CD4-positive, CD25-positive, alpha-beta regulatory T cell (primary cell): Measurements from ENCODE around the gene PCDHB8. TPM values are rescaled to one million over a fixed set of nuclear protein-coding genes. Genes with fewer than 3 reads are reported as not detected.
"Not testable (repeated sequence)": the region's sequence is repeated elsewhere in the genome, so short reads cannot be mapped to it uniquely, and the experiment has no call there.

Experiments
- ATAC-seq, 2 donors: fragments of 150-1000 bp; cut with Tn5 transposase; one replicate each; pipeline ENCODE4 v1.10.0; 2021; ENCODE audit warnings: low read depth in 2 of 2, moderate number of reproducible peaks in 2 of 2, moderate library complexity in 1 of 2
- DNase-seq, 3 donors: peaks; one replicate each; pipeline versions ENCODE4 v3.0.0 to v3.0.0-alpha.2; 2012 to 2022; ENCODE audit warnings: mixed read lengths in 1 of 3
- H3K27ac ChIP-seq: one replicate; pipeline ENCODE4 v1.7.0; 2013; ENCODE audit warnings: mild to moderate bottlenecking, low read length; ENCODE audit not compliant: insufficient read depth, poor library complexity, severe bottlenecking
- H3K27me3 ChIP-seq: one replicate; pipeline ENCODE4 v1.7.0; 2013; ENCODE audit warnings: low read length; ENCODE audit not compliant: control insufficient read depth, insufficient read depth
- H3K36me3 ChIP-seq: one replicate; pipeline ENCODE4 v1.7.0; 2013; ENCODE audit warnings: mild to moderate bottlenecking, low read length, moderate library complexity; ENCODE audit not compliant: control insufficient read depth, insufficient read depth
- H3K4me1 ChIP-seq: 2 replicates; pipeline ENCODE4 v1.7.0; 2013; ENCODE audit warnings: mild to moderate bottlenecking, low read length; ENCODE audit not compliant: insufficient read depth, control insufficient read depth, poor library complexity, severe bottlenecking
- H3K4me3 ChIP-seq: one replicate; pipeline ENCODE4 v1.7.0; 2013; ENCODE audit warnings: low read depth, mild to moderate bottlenecking, low read length, moderate library complexity
- H3K9me3 ChIP-seq, 2 experiments: 1 replicate in 1 of 2; 2 replicates in 1 of 2; pipeline ENCODE4 v1.7.0; 2013; ENCODE audit warnings: low read length in 2 of 2, mild to moderate bottlenecking in 1 of 2, moderate library complexity in 1 of 2; ENCODE audit not compliant: control insufficient read depth in 2 of 2
- H3K27ac Mint-ChIP-seq, 3 donors: one replicate each; pipeline ENCODE4 v1.8.0; 2020 to 2022; ENCODE audit warnings: mild to moderate bottlenecking in 3 of 3, mixed read lengths in 3 of 3, moderate library complexity in 2 of 3
- H3K27me3 Mint-ChIP-seq: one replicate; pipeline ENCODE4 v1.8.0; 2022; ENCODE audit warnings: mild to moderate bottlenecking, mixed read lengths
- H3K36me3 Mint-ChIP-seq: one replicate; pipeline ENCODE4 v1.8.0; 2020; ENCODE audit warnings: mixed read lengths
- H3K4me1 Mint-ChIP-seq, 4 donors: one replicate each; pipeline ENCODE4 v1.8.0; 2020 to 2022; ENCODE audit warnings: mixed read lengths in 4 of 4, mild to moderate bottlenecking in 1 of 4
- H3K4me3 Mint-ChIP-seq, 4 donors: one replicate each; pipeline ENCODE4 v1.8.0; 2020 to 2022; ENCODE audit warnings: mild to moderate bottlenecking in 4 of 4, mixed read lengths in 4 of 4, moderate library complexity in 3 of 4
- H3K9me3 Mint-ChIP-seq, 7 donors: one replicate each; pipeline ENCODE4 v1.8.0; 2020 to 2022; ENCODE audit warnings: mixed read lengths in 7 of 7, mild to moderate bottlenecking in 3 of 7, moderate library complexity in 2 of 7
- polyA plus RNA-seq, 4 donors: library from polyadenylated mRNA; unstranded; fragments of 300-500 nt; fragmentation: Illumina TruSeq; gene quantifications; one replicate each; pipeline ENCODE4 v1.2.3, GENCODE V29; 2021
- total RNA-seq: library from RNA; stranded (reverse); gene quantifications from one replicate; pipeline ENCODE4 v1.2.3, GENCODE V29; 2022

Gene PCDHB8
- total and polyA plus RNA-seq, 5 donors from 2014 or later = not detected

GRCh38 chr5:141223112-141223783 is 45.7 kb downstream of the PCDHB8 start, which contains the start of gene PCDHB14:
Gene PCDHB14, plus strand, starts transcription at chr5:141223343. Its CDS starts 163 bp downstream, at chr5:141223506.
- Mint-ChIP-seq H3K36me3 (no peaks in the 10 kb centered on the region), H3K4me1 (peaks cover 0 to 5% (median 0%) of the 10 kb centered on the region in 4 donors), H3K4me3 (peak within 1 kb of the TSS in 3 of 4 donors; percentile 42 to 53 (median 47)), H3K27ac (no peak within 1 kb of the TSS), H3K9me3 (peaks cover 0 to 34% (median 8%) of the 10 kb centered on the region in 7 donors), H3K27me3 (peaks cover 18% of the 10 kb centered on the region)
- Histone ChIP-seq H3K36me3 (no peaks in the 10 kb centered on the region), H3K27me3 (peaks cover 5% of the 10 kb centered on the region), H3K9me3 (peaks cover 8 to 10% of the 10 kb centered on the region in 2 experiments), H3K4me3 (peak within 1 kb of the TSS; percentile 24), H3K27ac (no peak within 1 kb of the TSS), H3K4me1 (no peaks in the 10 kb centered on the region)
- DNase-seq (peak in 1 of 3 donors; percentile 5), ATAC-seq (no peak)

- not testable (repeated sequence) for H3K36me3 Mint-ChIP-seq, H3K4me3 Mint-ChIP-seq, ATAC-seq, H3K27ac ChIP-seq, H3K4me1 ChIP-seq, H3K4me3 ChIP-seq, H3K36me3 ChIP-seq, H3K4me1 Mint-ChIP-seq, H3K27me3 ChIP-seq, DNase-seq, H3K27ac Mint-ChIP-seq
- H3K27me3 Mint-ChIP-seq = peaks cover 18% of the 10 kb centered on the region
- peaks cover 0 to 25% (median 3%) of the 10 kb centered on the region in 7 donors for H3K9me3 Mint-ChIP-seq
- H3K9me3 ChIP-seq = peaks cover 3 to 14% of the 10 kb centered on the region in 2 experiments
These were observed 47.3 kb downstream of the PCDHB8 start for GRCh38 chr5:141224844-141225243.

GRCh38 chr5:141225421-141225820 is 47.8 kb downstream of the PCDHB8 start:
- H3K36me3 ChIP-seq, H3K4me1 Mint-ChIP-seq, H3K27me3 ChIP-seq, H3K4me3 Mint-ChIP-seq, H3K4me3 ChIP-seq, H3K27ac ChIP-seq, H3K4me1 ChIP-seq, ATAC-seq, H3K27ac Mint-ChIP-seq, H3K36me3 Mint-ChIP-seq, DNase-seq: not testable (repeated sequence)
- peaks cover 3 to 17% of the 10 kb centered on the region in 2 experiments for H3K9me3 ChIP-seq
- peaks cover 0 to 20% (median 3%) of the 10 kb centered on the region in 7 donors for H3K9me3 Mint-ChIP-seq
- H3K27me3 Mint-ChIP-seq = peaks cover 18% of the 10 kb centered on the region

Other genes with a start within 250 kb of the PCDHB8 start
Only the 30 nearest of the 36 such genes appear.
- gene PCDHAC2, start 211.3 kb upstream of the PCDHB8 start, total RNA-seq = not detected
- not detected for gene PCDHAC2, start 211.3 kb upstream of the PCDHB8 start, polyA plus RNA-seq
- not detected for gene PCDHB1, start 126.4 kb upstream of the PCDHB8 start, total RNA-seq
- gene PCDHB1, start 126.4 kb upstream of the PCDHB8 start, polyA plus RNA-seq = not detected
- gene PCDHB2, start 83.2 kb upstream of the PCDHB8 start, total RNA-seq = not detected
- not detected for gene PCDHB2, start 83.2 kb upstream of the PCDHB8 start, polyA plus RNA-seq
- gene PCDHB3, start 77.3 kb upstream of the PCDHB8 start, total RNA-seq = not detected
- gene PCDHB3, start 77.3 kb upstream of the PCDHB8 start, polyA plus RNA-seq = not detected
- gene PCDHB4, start 56.0 kb upstream of the PCDHB8 start, total RNA-seq = not detected
- gene PCDHB4, start 56.0 kb upstream of the PCDHB8 start, polyA plus RNA-seq = not detected
- not detected for gene PCDHB5, start 42.6 kb upstream of the PCDHB8 start, total RNA-seq
- gene PCDHB5, start 42.6 kb upstream of the PCDHB8 start, polyA plus RNA-seq = under 1 TPM in 1 of 4 donors, not detected in 3; 0.19 TPM
- gene PCDHB6, start 27.7 kb upstream of the PCDHB8 start, total RNA-seq = not detected
- not detected for gene PCDHB6, start 27.7 kb upstream of the PCDHB8 start, polyA plus RNA-seq
- gene PCDHB7, start 5.1 kb upstream of the PCDHB8 start, total RNA-seq = not detected
- gene PCDHB7, start 5.1 kb upstream of the PCDHB8 start, polyA plus RNA-seq = not detected
- gene PCDHB16, start 4.6 kb downstream of the PCDHB8 start, total RNA-seq = not detected
- gene PCDHB16, start 4.6 kb downstream of the PCDHB8 start, polyA plus RNA-seq = not detected
- gene PCDHB9, start 9.4 kb downstream of the PCDHB8 start, total RNA-seq = 0.07 TPM
- not detected for gene PCDHB9, start 9.4 kb downstream of the PCDHB8 start, polyA plus RNA-seq
- gene PCDHB10, start 14.6 kb downstream of the PCDHB8 start, total RNA-seq = not detected
- not detected for gene PCDHB10, start 14.6 kb downstream of the PCDHB8 start, polyA plus RNA-seq
- gene PCDHB11, start 21.8 kb downstream of the PCDHB8 start, total RNA-seq = not detected
- gene PCDHB11, start 21.8 kb downstream of the PCDHB8 start, polyA plus RNA-seq = not detected
- gene PCDHB12, start 30.9 kb downstream of the PCDHB8 start, total RNA-seq = not detected
- not detected for gene PCDHB12, start 30.9 kb downstream of the PCDHB8 start, polyA plus RNA-seq
- gene PCDHB13, start 36.1 kb downstream of the PCDHB8 start, total RNA-seq = not detected
- gene PCDHB13, start 36.1 kb downstream of the PCDHB8 start, polyA plus RNA-seq = under 1 TPM in 1 of 4 donors, not detected in 3; 0.05 TPM
- gene PCDHB14, start 45.6 kb downstream of the PCDHB8 start, total RNA-seq = not detected
- not detected for gene PCDHB14, start 45.6 kb downstream of the PCDHB8 start, polyA plus RNA-seq
- gene PCDHB15, start 67.6 kb downstream of the PCDHB8 start, total RNA-seq = not detected
- not detected for gene PCDHB15, start 67.6 kb downstream of the PCDHB8 start, polyA plus RNA-seq
- 0.74 TPM for gene SLC25A2, start 126.3 kb downstream of the PCDHB8 start, total RNA-seq
- under 1 TPM in 1 of 4 donors, not detected in 3; 0.12 TPM for gene SLC25A2, start 126.3 kb downstream of the PCDHB8 start, polyA plus RNA-seq
- gene TAF7, start 143.0 kb downstream of the PCDHB8 start, total RNA-seq = 76.6 TPM
- 100 to 1,000 TPM; 172 to 235 (median 200) TPM for gene TAF7, start 143.0 kb downstream of the PCDHB8 start, polyA plus RNA-seq
- gene PCDHGA1, start 152.7 kb downstream of the PCDHB8 start, total RNA-seq = 0.10 TPM
- gene PCDHGA1, start 152.7 kb downstream of the PCDHB8 start, polyA plus RNA-seq = under 1 TPM in 1 of 4 donors, not detected in 3; 0.06 TPM
- gene PCDHGA2, start 161.0 kb downstream of the PCDHB8 start, total RNA-seq = not detected
- gene PCDHGA2, start 161.0 kb downstream of the PCDHB8 start, polyA plus RNA-seq = not detected
- not detected for gene PCDHGA3, start 166.0 kb downstream of the PCDHB8 start, total RNA-seq
- not detected for gene PCDHGA3, start 166.0 kb downstream of the PCDHB8 start, polyA plus RNA-seq
- gene PCDHGB1, start 172.3 kb downstream of the PCDHB8 start, total RNA-seq = not detected
- not detected for gene PCDHGB1, start 172.3 kb downstream of the PCDHB8 start, polyA plus RNA-seq
- gene PCDHGA4, start 177.2 kb downstream of the PCDHB8 start, total RNA-seq = not detected
- gene PCDHGA4, start 177.2 kb downstream of the PCDHB8 start, polyA plus RNA-seq = not detected
- gene PCDHGB2, start 182.2 kb downstream of the PCDHB8 start, total RNA-seq = 0.20 TPM
- gene PCDHGB2, start 182.2 kb downstream of the PCDHB8 start, polyA plus RNA-seq = under 1 TPM in 1 of 4 donors, not detected in 3; 0.54 TPM
- not detected for gene PCDHGA5, start 186.4 kb downstream of the PCDHB8 start, total RNA-seq
- under 1 TPM in 1 of 4 donors, not detected in 3; 0.08 TPM for gene PCDHGA5, start 186.4 kb downstream of the PCDHB8 start, polyA plus RNA-seq
- 0.20 TPM for gene PCDHGB3, start 192.5 kb downstream of the PCDHB8 start, total RNA-seq
- gene PCDHGB3, start 192.5 kb downstream of the PCDHB8 start, polyA plus RNA-seq = not detected
- not detected for gene PCDHGA6, start 196.1 kb downstream of the PCDHB8 start, total RNA-seq
- gene PCDHGA6, start 196.1 kb downstream of the PCDHB8 start, polyA plus RNA-seq = not detected
- gene PCDHGA7, start 205.0 kb downstream of the PCDHB8 start, total RNA-seq = not detected
- gene PCDHGA7, start 205.0 kb downstream of the PCDHB8 start, polyA plus RNA-seq = under 1 TPM in 1 of 4 donors, not detected in 3; 0.09 TPM
- not detected for gene PCDHGB4, start 209.9 kb downstream of the PCDHB8 start, total RNA-seq
- under 1 TPM in 1 of 4 donors, not detected in 3; 0.22 TPM for gene PCDHGB4, start 209.9 kb downstream of the PCDHB8 start, polyA plus RNA-seq
- gene PCDHGA8, start 214.8 kb downstream of the PCDHB8 start, total RNA-seq = not detected
- under 1 TPM in 1 of 4 donors, not detected in 3; 0.10 TPM for gene PCDHGA8, start 214.8 kb downstream of the PCDHB8 start, polyA plus RNA-seq